CD4-positive, alpha-beta T cell (primary cell): ENCODE measurements around the gene ETV3L. TPM values are rescaled to one million over a fixed set of nuclear protein-coding genes. Genes with fewer than 3 reads are reported as not detected.

ENCODE experiments used
- ATAC-seq: fragments of 200-7000 bp; cut with Tn5 transposase; one replicate; pipeline ENCODE4 v1.10.0; 2022; ENCODE audit warnings: mild to moderate bottlenecking; ENCODE audit not compliant: poor library complexity
- CTCF ChIA-PET: fragments of 350-600 bp; sonication (Branson Sonifier 250); formaldehyde crosslinking; loops from one replicate; lab custom pipeline; 2021; ENCODE audit warnings: antibody characterized with exemption, inconsistent platforms; lab: Charles Lee
- POLR2A ChIA-PET: fragments of 350-600 bp; sonication (Branson Sonifier 250); formaldehyde crosslinking; loops from one replicate; lab custom pipeline; 2021; ENCODE audit warnings: antibody characterized with exemption, inconsistent platforms; lab: Charles Lee
- DNase-seq, 14 experiments: peaks; one replicate each; pipeline ENCODE4 v3.0.0-alpha.2; 2013 to 2020; ENCODE audit warnings: mixed read lengths in 2 of 14
- H3K27ac ChIP-seq, 2 donors: one replicate each; pipeline versions ENCODE4 v1.5.1 to v1.7.0; 2013; ENCODE audit warnings: low read length in 2 of 2, low read depth in 1 of 2, mild to moderate bottlenecking in 1 of 2
- H3K27me3 ChIP-seq, 2 experiments: 1 replicate in 1 of 2; 2 replicates in 1 of 2; pipeline versions ENCODE4 v1.6.1 to v1.7.0; 2013; ENCODE audit warnings: low read length in 2 of 2, control low read depth in 1 of 2, mild to moderate bottlenecking in 1 of 2, moderate library complexity in 1 of 2; ENCODE audit not compliant: insufficient read depth in 2 of 2, control insufficient read depth in 1 of 2
- H3K36me3 ChIP-seq: one replicate; pipeline ENCODE4 v1.6.1; 2013; ENCODE audit warnings: low read length, control low read depth; ENCODE audit not compliant: insufficient read depth
- H3K4me1 ChIP-seq: one replicate; pipeline ENCODE4 v1.6.1; 2013; ENCODE audit warnings: low read length, control low read depth; ENCODE audit not compliant: insufficient read depth
- H3K4me3 ChIP-seq: one replicate; pipeline ENCODE4 v1.5.1; 2013; ENCODE audit warnings: mild to moderate bottlenecking, low read length, moderate library complexity
- H3K9me3 ChIP-seq, 2 experiments: 1 replicate in 1 of 2; 2 replicates in 1 of 2; pipeline versions ENCODE4 v1.6.1 to v1.7.0; 2013; ENCODE audit warnings: low read length in 2 of 2, mild to moderate bottlenecking in 2 of 2, control low read depth in 1 of 2, moderate library complexity in 1 of 2; ENCODE audit not compliant: control insufficient read depth in 1 of 2, insufficient read depth in 1 of 2
- H3K27ac Mint-ChIP-seq: one replicate; pipeline ENCODE4 v1.8.0; 2020; ENCODE audit warnings: mixed read lengths
- H3K27me3 Mint-ChIP-seq: one replicate; pipeline ENCODE4 v1.8.0; 2021; ENCODE audit warnings: mixed read lengths
- H3K36me3 Mint-ChIP-seq: one replicate; pipeline ENCODE4 v1.8.0; 2021; ENCODE audit warnings: low read depth, mixed read lengths
- H3K4me1 Mint-ChIP-seq: one replicate; pipeline ENCODE4 v1.8.0; 2021; ENCODE audit warnings: low read depth, mixed read lengths
- H3K4me3 Mint-ChIP-seq: one replicate; pipeline ENCODE4 v1.8.0; 2020; ENCODE audit warnings: mild to moderate bottlenecking, mixed read lengths
- H3K9me3 Mint-ChIP-seq: one replicate; pipeline ENCODE4 v1.8.0; 2020; ENCODE audit warnings: mixed read lengths
- CTCF ChIP-seq: fragments of 200-600 bp; IDR thresholded peaks from one replicate; pipeline ENCODE4 v1.8.0; 2022; ENCODE audit warnings: antibody characterized with exemption, mild to moderate bottlenecking
- intact Hi-C, 2 experiments: fragments of 100-400 bp; cut with DNase I in 1 of 2; cut with micrococcal nuclease in 1 of 2; formaldehyde crosslinking; loops; one replicate each; pipeline versions ENCODE4 v1.15.1 to v1.9.0; 2023 to 2025; cut with DNase I, micrococcal nuclease
- total RNA-seq, 174 experiments: library from RNA in 2 of 174; stranded (reverse) in 2 of 174; gene quantifications; one replicate each; pipeline ENCODE4 v1.2.3 and lab custom pipeline; 2021 to 2026

ETV3L gene
- total RNA-seq, 2 experiments from 2014 or later, result not detected

- DNase-seq (no peak), ATAC-seq (no peak)
- peaks cover 17% of the 10 kb centered on the region for H3K4me1 Mint-ChIP-seq
- ChIA-PET POLR2A (interaction anchor here (0.9 kb wide), 1 partner anchor 13 kb away, joined by 3 read pairs; no protein-coding TSS in a partner anchor), CTCF (no interaction called here)
- Histone ChIP-seq H3K9me3 (no peaks in the 10 kb centered on the region), H3K27me3 (peaks cover 0 to 2% of the 10 kb centered on the region in 2 experiments), H3K4me1 (peaks cover 8% of the 10 kb centered on the region), H3K27ac (no peak overlapping the region), H3K4me3 (no peak overlapping the region), H3K36me3 (peaks cover 7% of the 10 kb centered on the region)
- no peak for TF ChIP-seq CTCF
- H3K27ac Mint-ChIP-seq, result no peak overlapping the region
- no peak overlapping the region for H3K4me3 Mint-ChIP-seq
- H3K9me3 Mint-ChIP-seq, result no peaks in the 10 kb centered on the region
- peaks cover 4% of the 10 kb centered on the region for H3K36me3 Mint-ChIP-seq
- intact Hi-C loops, result no loop called here
- H3K27me3 Mint-ChIP-seq, result peaks cover 11% of the 10 kb centered on the region
Observed at GRCh38 chr1:157115851-157116736, 16.5 kb upstream of the ETV3L start.

- intact Hi-C loops, result no loop called here
- DNase-seq (no peak), ATAC-seq (no peak)
- peaks cover 8% of the 10 kb centered on the region for H3K4me1 ChIP-seq
- H3K9me3 Mint-ChIP-seq, result no peaks in the 10 kb centered on the region
- no peaks in the 10 kb centered on the region for H3K9me3 ChIP-seq
- POLR2A ChIA-PET, result no interaction called here
- no peak overlapping the region for H3K4me3 Mint-ChIP-seq
- peaks cover 16% of the 10 kb centered on the region for H3K27me3 Mint-ChIP-seq
- no peak overlapping the region for H3K27ac Mint-ChIP-seq
- H3K4me3 ChIP-seq, result no peak overlapping the region
- H3K36me3 Mint-ChIP-seq, result no peaks in the 10 kb centered on the region
- peaks cover 2% of the 10 kb centered on the region for H3K36me3 ChIP-seq
- H3K4me1 Mint-ChIP-seq, result peaks cover 17% of the 10 kb centered on the region
- no peak overlapping the region for H3K27ac ChIP-seq
- TF ChIP-seq CTCF, result no peak
- CTCF ChIA-PET, result no interaction called here
- peaks cover 0 to 2% of the 10 kb centered on the region in 2 experiments for H3K27me3 ChIP-seq
Observed at GRCh38 chr1:157115429-157115838, 15.8 kb upstream of the ETV3L start.

- Mint-ChIP-seq H3K9me3 (no peaks in the 10 kb centered on the region), H3K4me1 (peaks cover 17% of the 10 kb centered on the region), H3K4me3 (no peak overlapping the region), H3K27ac (no peak overlapping the region), H3K27me3 (peaks cover 21% of the 10 kb centered on the region), H3K36me3 (no peaks in the 10 kb centered on the region)
- peaks cover 8% of the 10 kb centered on the region for H3K4me1 ChIP-seq
- POLR2A ChIA-PET, result no interaction called here
- CTCF ChIA-PET, result interaction anchor here (1.1 kb wide), 1 partner anchor 24 kb away, joined by 3 read pairs; no protein-coding TSS in a partner anchor
- H3K27me3 ChIP-seq, result peaks cover 0 to 2% of the 10 kb centered on the region in 2 experiments
- H3K9me3 ChIP-seq, result no peaks in the 10 kb centered on the region
- intact Hi-C loops, result no loop called here
- DNase-seq (no peak), ATAC-seq (no peak)
- no peak for TF ChIP-seq CTCF
- H3K36me3 ChIP-seq, result no peaks in the 10 kb centered on the region
- no peak overlapping the region for H3K4me3 ChIP-seq
- no peak overlapping the region for H3K27ac ChIP-seq
Observed at GRCh38 chr1:157114183-157115121, 14.8 kb upstream of the ETV3L start.
